ENCODE results near the gene MRM2.

The MRM2 gene

GRCh38 chr7:2217716-2218443, 24.1 kb downstream of the MRM2 start:
- TF ChIP-seq, protein P1, sequence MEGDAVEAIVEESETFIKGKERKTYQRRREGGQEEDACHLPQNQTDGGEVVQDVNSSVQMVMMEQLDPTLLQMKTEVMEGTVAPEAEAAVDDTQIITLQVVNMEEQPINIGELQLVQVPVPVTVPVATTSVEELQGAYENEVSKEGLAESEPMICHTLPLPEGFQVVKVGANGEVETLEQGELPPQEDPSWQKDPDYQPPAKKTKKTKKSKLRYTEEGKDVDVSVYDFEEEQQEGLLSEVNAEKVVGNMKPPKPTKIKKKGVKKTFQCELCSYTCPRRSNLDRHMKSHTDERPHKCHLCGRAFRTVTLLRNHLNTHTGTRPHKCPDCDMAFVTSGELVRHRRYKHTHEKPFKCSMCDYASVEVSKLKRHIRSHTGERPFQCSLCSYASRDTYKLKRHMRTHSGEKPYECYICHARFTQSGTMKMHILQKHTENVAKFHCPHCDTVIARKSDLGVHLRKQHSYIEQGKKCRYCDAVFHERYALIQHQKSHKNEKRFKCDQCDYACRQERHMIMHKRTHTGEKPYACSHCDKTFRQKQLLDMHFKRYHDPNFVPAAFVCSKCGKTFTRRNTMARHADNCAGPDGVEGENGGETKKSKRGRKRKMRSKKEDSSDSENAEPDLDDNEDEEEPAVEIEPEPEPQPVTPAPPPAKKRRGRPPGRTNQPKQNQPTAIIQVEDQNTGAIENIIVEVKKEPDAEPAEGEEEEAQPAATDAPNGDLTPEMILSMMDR (IDR thresholded peaks at IDR 0.05; ENCODE audit: borderline replicate concordance, control extremely low read depth, extremely low read depth, insufficient read depth, missing control alignments) = no peak
- no peak for DNase-seq (ENCODE audit: low spot score)
- in situ Hi-C loops (cut with MboI; ENCODE audit: low sequenced_read_pairs, unreplicated experiment) = no loop called here

GRCh38 chr7:2217206-2217605, 24.8 kb downstream of the MRM2 start:
- no peak for DNase-seq (ENCODE audit: low spot score)
- in situ Hi-C loops (cut with MboI; ENCODE audit: low sequenced_read_pairs, unreplicated experiment) = no loop called here
- TF ChIP-seq, protein P1 (IDR thresholded peaks at IDR 0.05; ENCODE audit: borderline replicate concordance, control extremely low read depth, extremely low read depth, insufficient read depth, missing control alignments) = no peak

DNA sequence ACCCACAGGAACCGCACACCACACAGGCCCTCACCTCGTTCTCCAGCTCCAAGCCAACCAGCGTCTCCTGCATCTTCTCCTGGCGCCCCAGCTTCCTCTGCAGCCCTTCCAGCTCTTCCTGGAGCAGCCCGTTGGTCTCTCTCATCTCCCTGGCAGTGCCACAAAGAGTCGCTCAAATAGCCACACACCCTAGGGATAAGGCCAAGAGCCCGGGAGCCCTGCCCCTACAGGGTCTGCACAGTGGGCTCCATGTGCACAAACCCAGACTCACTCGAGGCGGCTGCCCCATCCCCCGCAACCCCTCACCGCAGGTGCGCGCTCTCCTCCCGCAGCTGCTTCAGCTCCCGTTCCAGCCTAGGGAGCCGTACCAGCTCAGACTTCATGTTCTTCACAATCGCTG, 26.2 kb downstream of the MRM2 start:
- in situ Hi-C loops (cut with MboI; ENCODE audit: low sequenced_read_pairs, unreplicated experiment) = no loop called here
- no peak for DNase-seq (ENCODE audit: low spot score)
- TF ChIP-seq, protein P1 (IDR thresholded peaks at IDR 0.05; ENCODE audit: borderline replicate concordance, control extremely low read depth, extremely low read depth, insufficient read depth, missing control alignments) = no peak

- no peak for DNase-seq (ENCODE audit: low spot score)
- TF ChIP-seq, protein P1 (IDR thresholded peaks at IDR 0.05; ENCODE audit: borderline replicate concordance, control extremely low read depth, extremely low read depth, insufficient read depth, missing control alignments) = no peak
- in situ Hi-C loops (cut with MboI; ENCODE audit: low sequenced_read_pairs, unreplicated experiment) = no loop called here
These were observed 27.4 kb downstream of the MRM2 start for GRCh38 chr7:2214636-2215035.

- in situ Hi-C loops (cut with MboI; ENCODE audit: low sequenced_read_pairs, unreplicated experiment) = no loop called here
- TF ChIP-seq, protein P1 (IDR thresholded peaks at IDR 0.05; ENCODE audit: borderline replicate concordance, control extremely low read depth, extremely low read depth, insufficient read depth, missing control alignments) = no peak
- DNase-seq (ENCODE audit: low spot score) = no peak
These were observed 28.3 kb downstream of the MRM2 start for GRCh38 chr7:2213551-2214215.

- in situ Hi-C loops (cut with MboI; ENCODE audit: low sequenced_read_pairs, unreplicated experiment) = no loop called here
- TF ChIP-seq, protein P1 (IDR thresholded peaks at IDR 0.05; ENCODE audit: borderline replicate concordance, control extremely low read depth, extremely low read depth, insufficient read depth, missing control alignments) = no peak
- no peak for DNase-seq (ENCODE audit: low spot score)
These were observed 29.1 kb downstream of the MRM2 start for GRCh38 chr7:2212906-2213305.
